Measurements from ENCODE around the gene PDILT. TPM values are rescaled to one million over a fixed set of nuclear protein-coding genes. Genes with fewer than 3 reads are reported as not detected.

Gene PDILT
- total RNA-seq, 2 experiments from 2014 or later: not detected

- Mint-ChIP-seq H3K36me3 (no peaks in the 10 kb centered on the region), H3K9me3 (no peaks in the 10 kb centered on the region), H3K4me1 (no peaks in the 10 kb centered on the region), H3K4me3 (no peak overlapping the region), H3K27ac (no peak overlapping the region), H3K27me3 (peaks cover 10% of the 10 kb centered on the region)
- DNase-seq: no peak
Measured at GRCh38 chr16:20388854-20389253, 15.7 kb downstream of the PDILT start.

DNA sequence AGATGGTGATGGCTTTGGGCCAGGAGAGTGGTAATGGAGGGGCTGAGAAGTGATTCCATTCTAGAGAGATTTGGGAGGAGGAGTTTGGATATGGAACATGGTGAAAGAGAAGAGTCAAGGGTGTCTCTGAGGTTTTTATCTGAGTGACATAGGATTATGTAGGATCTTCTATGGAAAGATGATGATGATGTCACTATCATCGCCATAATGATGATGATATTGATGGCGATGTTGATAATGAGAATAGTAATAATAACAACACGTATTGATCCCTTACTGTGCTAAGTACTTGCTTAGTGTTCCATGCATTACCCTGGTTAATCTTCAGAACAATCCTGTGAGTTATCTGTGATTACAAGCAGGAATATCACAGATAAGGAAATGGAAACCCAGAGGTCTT lies 16.6 kb downstream of the PDILT start:
- Mint-ChIP-seq H3K27me3 (peaks cover 10% of the 10 kb centered on the region), H3K4me3 (no peak overlapping the region), H3K27ac (no peak overlapping the region), H3K9me3 (no peaks in the 10 kb centered on the region), H3K36me3 (no peaks in the 10 kb centered on the region), H3K4me1 (no peaks in the 10 kb centered on the region)
- DNase-seq: no peak

- no peaks in the 10 kb centered on the region for H3K9me3 Mint-ChIP-seq
- H3K27ac Mint-ChIP-seq: no peak overlapping the region
- H3K4me1 Mint-ChIP-seq: no peaks in the 10 kb centered on the region
- DNase-seq: peak; percentile 33
- no peaks in the 10 kb centered on the region for H3K36me3 Mint-ChIP-seq
- peaks cover 10% of the 10 kb centered on the region for H3K27me3 Mint-ChIP-seq
- no peak overlapping the region for H3K4me3 Mint-ChIP-seq
Measured at GRCh38 chr16:20385844-20386832, 18.4 kb downstream of the PDILT start.

- no peaks in the 10 kb centered on the region for H3K36me3 Mint-ChIP-seq
- peak; percentile 39 for DNase-seq
- no peak overlapping the region for H3K27ac Mint-ChIP-seq
- no peak overlapping the region for H3K4me3 Mint-ChIP-seq
- no peaks in the 10 kb centered on the region for H3K9me3 Mint-ChIP-seq
- H3K4me1 Mint-ChIP-seq: no peaks in the 10 kb centered on the region
- peaks cover 18% of the 10 kb centered on the region for H3K27me3 Mint-ChIP-seq
Measured at GRCh38 chr16:20383106-20384029, 21.2 kb downstream of the PDILT start.

- Mint-ChIP-seq H3K4me1 (no peaks in the 10 kb centered on the region), H3K27ac (no peak overlapping the region), H3K4me3 (no peak overlapping the region), H3K27me3 (peaks cover 18% of the 10 kb centered on the region), H3K9me3 (no peaks in the 10 kb centered on the region), H3K36me3 (no peaks in the 10 kb centered on the region)
- DNase-seq: no peak
Measured at GRCh38 chr16:20382202-20382948, 22.2 kb downstream of the PDILT start.

DNA sequence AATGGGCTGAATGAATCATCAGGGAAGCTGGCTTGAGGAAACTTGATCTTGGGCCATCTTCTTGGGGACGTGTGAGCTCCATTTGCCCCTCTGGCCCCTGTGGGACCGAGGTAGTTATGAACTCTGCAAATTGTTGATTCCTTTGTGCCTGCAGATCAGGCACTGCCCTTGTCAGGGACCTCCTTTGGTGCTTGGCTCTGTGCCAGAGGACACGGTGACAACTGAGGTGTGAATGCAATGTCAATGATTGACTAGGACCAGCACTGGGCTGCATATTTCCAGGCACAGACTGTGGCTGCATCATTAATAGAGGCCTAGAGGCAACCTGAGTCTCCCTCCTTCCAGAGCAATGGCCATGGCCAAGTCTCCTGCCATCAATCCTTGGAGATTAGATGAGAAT lies 23.8 kb downstream of the PDILT start:
- Mint-ChIP-seq H3K9me3 (no peaks in the 10 kb centered on the region), H3K27me3 (peaks cover 12% of the 10 kb centered on the region), H3K4me3 (no peak overlapping the region), H3K27ac (no peak overlapping the region), H3K36me3 (no peaks in the 10 kb centered on the region), H3K4me1 (no peaks in the 10 kb centered on the region)
- no peak for DNase-seq

- H3K27me3 Mint-ChIP-seq: peaks cover 14% of the 10 kb centered on the region
- no peaks in the 10 kb centered on the region for H3K36me3 Mint-ChIP-seq
- no peak overlapping the region for H3K27ac Mint-ChIP-seq
- H3K9me3 Mint-ChIP-seq: no peaks in the 10 kb centered on the region
- H3K4me3 Mint-ChIP-seq: no peak overlapping the region
- no peaks in the 10 kb centered on the region for H3K4me1 Mint-ChIP-seq
- no peak for DNase-seq
Measured at GRCh38 chr16:20377181-20377580, 27.4 kb downstream of the PDILT start.

GRCh38 chr16:20372701-20373100 lies 31.8 kb downstream of the PDILT start:
- H3K27me3 Mint-ChIP-seq: peaks cover 13% of the 10 kb centered on the region
- H3K9me3 Mint-ChIP-seq: no peaks in the 10 kb centered on the region
- no peak overlapping the region for H3K27ac Mint-ChIP-seq
- H3K4me3 Mint-ChIP-seq: no peak overlapping the region
- no peak for DNase-seq
- no peaks in the 10 kb centered on the region for H3K4me1 Mint-ChIP-seq
- no peaks in the 10 kb centered on the region for H3K36me3 Mint-ChIP-seq

- H3K9me3 Mint-ChIP-seq: no peaks in the 10 kb centered on the region
- H3K27me3 Mint-ChIP-seq: peaks cover 16% of the 10 kb centered on the region
- H3K36me3 Mint-ChIP-seq: no peaks in the 10 kb centered on the region
- no peak for DNase-seq
- no peak overlapping the region for H3K27ac Mint-ChIP-seq
- no peak overlapping the region for H3K4me3 Mint-ChIP-seq
- no peaks in the 10 kb centered on the region for H3K4me1 Mint-ChIP-seq
Measured at GRCh38 chr16:20369452-20370054, 35.0 kb downstream of the PDILT start.

DNA sequence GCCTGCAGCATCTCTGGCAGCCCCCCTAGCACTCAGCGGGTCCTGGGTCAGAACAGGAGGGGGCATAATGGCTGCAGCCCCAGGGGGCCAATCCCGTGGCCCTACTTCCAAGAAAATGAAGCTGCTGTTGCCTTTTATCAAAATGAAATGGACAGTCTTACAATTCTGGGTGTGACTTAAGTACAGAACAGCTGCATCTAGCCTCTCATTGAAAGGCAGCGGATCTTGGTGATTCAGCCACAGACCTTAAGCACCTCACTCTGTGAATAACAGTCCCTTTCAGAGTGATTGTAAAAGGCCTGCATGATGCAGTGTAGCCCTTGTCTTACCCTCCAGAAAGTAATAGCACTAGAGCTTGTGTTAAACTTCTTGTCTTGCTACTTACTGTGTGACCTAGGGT lies 40.5 kb downstream of the PDILT start:
- no peak overlapping the region for H3K4me3 Mint-ChIP-seq
- no peak for DNase-seq
- peaks cover 20% of the 10 kb centered on the region for H3K27me3 Mint-ChIP-seq
- no peaks in the 10 kb centered on the region for H3K36me3 Mint-ChIP-seq
- no peaks in the 10 kb centered on the region for H3K4me1 Mint-ChIP-seq
- no peak overlapping the region for H3K27ac Mint-ChIP-seq
- no peaks in the 10 kb centered on the region for H3K9me3 Mint-ChIP-seq

GRCh38 chr16:20363191-20363590 lies 41.3 kb downstream of the PDILT start:
- no peaks in the 10 kb centered on the region for H3K4me1 Mint-ChIP-seq
- no peak for DNase-seq
- H3K27me3 Mint-ChIP-seq: peaks cover 20% of the 10 kb centered on the region
- H3K4me3 Mint-ChIP-seq: no peak overlapping the region
- H3K36me3 Mint-ChIP-seq: no peaks in the 10 kb centered on the region
- no peaks in the 10 kb centered on the region for H3K9me3 Mint-ChIP-seq
- H3K27ac Mint-ChIP-seq: no peak overlapping the region

DNA sequence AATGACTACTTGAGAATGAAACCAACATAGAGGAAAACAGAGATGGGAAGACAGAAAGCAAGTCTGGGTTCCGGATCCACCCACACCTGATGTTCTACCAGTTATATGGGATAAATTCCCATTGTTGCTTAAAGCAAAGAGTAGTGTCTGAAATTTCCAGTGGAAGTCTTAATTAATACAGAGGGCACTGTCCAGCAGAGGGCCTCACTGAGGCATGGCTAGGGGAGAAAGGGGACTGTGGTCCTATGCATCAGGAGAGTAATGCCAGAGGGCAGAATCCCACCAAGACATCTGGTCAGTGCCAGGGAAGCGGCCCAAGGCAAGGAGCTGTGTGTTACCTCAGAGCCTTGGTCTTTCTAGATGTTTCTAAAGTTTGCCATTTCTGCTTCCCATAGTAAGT lies 44.5 kb downstream of the PDILT start:
- no peak for DNase-seq
- H3K4me3 Mint-ChIP-seq: no peak overlapping the region
- peaks cover 18% of the 10 kb centered on the region for H3K27me3 Mint-ChIP-seq
- H3K27ac Mint-ChIP-seq: no peak overlapping the region
- H3K9me3 Mint-ChIP-seq: no peaks in the 10 kb centered on the region
- H3K4me1 Mint-ChIP-seq: no peaks in the 10 kb centered on the region
- no peaks in the 10 kb centered on the region for H3K36me3 Mint-ChIP-seq

GRCh38 chr16:20355114-20355782 lies 49.3 kb downstream of the PDILT start:
- Mint-ChIP-seq H3K27me3 (peaks cover 21% of the 10 kb centered on the region), H3K36me3 (no peaks in the 10 kb centered on the region), H3K4me1 (no peaks in the 10 kb centered on the region), H3K9me3 (no peaks in the 10 kb centered on the region), H3K27ac (no peak overlapping the region), H3K4me3 (no peak overlapping the region)
- no peak for DNase-seq

- H3K27ac Mint-ChIP-seq: no peak overlapping the region
- peaks cover 14% of the 10 kb centered on the region for H3K27me3 Mint-ChIP-seq
- H3K4me1 Mint-ChIP-seq: no peaks in the 10 kb centered on the region
- no peaks in the 10 kb centered on the region for H3K36me3 Mint-ChIP-seq
- H3K4me3 Mint-ChIP-seq: no peak overlapping the region
- H3K9me3 Mint-ChIP-seq: no peaks in the 10 kb centered on the region
- no peak for DNase-seq
Measured at GRCh38 chr16:20353379-20353778, 51.2 kb downstream of the PDILT start.

All from activated naive CD8-positive, alpha-beta T cell treated with anti-CD3 and anti-CD28 coated beads for 36 hours (primary cell).